Peyer's patch (tissue), 4 donors: ENCODE data around the gene PGAP6. TPM values are rescaled to one million over a fixed set of nuclear protein-coding genes. Genes with fewer than 3 reads are reported as not detected.

Experiments used
- DNase-seq, 3 donors: peaks; one replicate each; pipeline ENCODE4 v3.0.0-alpha.2; 2017 to 2019
- H3K27ac ChIP-seq, 4 donors: fragments of 200-600 bp; sonication (generic); one replicate each; pipeline ENCODE4 v1.5.1; 2016 to 2019
- H3K27me3 ChIP-seq, 2 donors: fragments of 200-600 bp; sonication (generic); one replicate each; pipeline ENCODE4 v1.5.1; 2019
- H3K36me3 ChIP-seq, 3 donors: fragments of 200-600 bp; sonication (generic); one replicate each; pipeline ENCODE4 v1.5.1; 2016 to 2019
- H3K4me1 ChIP-seq, 4 donors: fragments of 200-600 bp; sonication (generic); one replicate each; pipeline ENCODE4 v1.5.1; 2016 to 2019
- H3K4me3 ChIP-seq, 4 donors: fragments of 200-600 bp; sonication (generic); 1 replicate in 3 of 4; 2 replicates in 1 of 4; pipeline ENCODE4 v1.5.1; 2016 to 2019; ENCODE audit warnings: mild to moderate bottlenecking in 1 of 4
- H3K9me3 ChIP-seq, 4 donors: fragments of 200-600 bp; sonication (generic); one replicate each; pipeline ENCODE4 v1.5.1; 2016 to 2019; ENCODE audit warnings: mild to moderate bottlenecking in 1 of 4
- CTCF ChIP-seq, 6 experiments: fragments of 450-650 bp in 4 of 6; fragments of 200-600 bp in 2 of 6; sonication (generic) in 1 of 6; IDR thresholded peaks; one replicate each; pipeline ENCODE4 v1.5.1; 2017 to 2019; ENCODE audit warnings: antibody characterized with exemption in 6 of 6, mild to moderate bottlenecking in 3 of 6, moderate library complexity in 1 of 6
- POLR2A ChIP-seq, 2 donors: fragments of 450-650 bp; IDR thresholded peaks; one replicate each; pipeline ENCODE4 v1.5.1; 2017; ENCODE audit warnings: antibody characterized with exemption in 2 of 2, mild to moderate bottlenecking in 2 of 2, moderate library complexity in 2 of 2
- total RNA-seq, 4 donors: library from RNA; depleted of rRNA; stranded (reverse); fragments of >200 nt; gene quantifications; one replicate each; pipeline ENCODE4 v1.1.0, GENCODE V29; 2016

The PGAP6 gene
- total RNA-seq, 4 donors from 2014 or later: 130 to 211 (median 166) TPM

- no peaks in the 10 kb centered on the region for H3K9me3 ChIP-seq
- DNase-seq: peak in 1 of 3 donors; percentile 46
- peaks cover 0 to 17% (median 13%) of the 10 kb centered on the region in 4 donors for H3K4me1 ChIP-seq
- H3K27me3 ChIP-seq: no peaks in the 10 kb centered on the region
- peak overlapping the region in 1 of 4 donors; percentile 50 for H3K27ac ChIP-seq
- no peak for TF ChIP-seq POLR2A (IDR thresholded peaks at IDR 0.05)
- no peak for TF ChIP-seq CTCF (IDR thresholded peaks at IDR 0.05)
- peaks cover 0 to 76% (median 0%) of the 10 kb centered on the region in 3 donors for H3K36me3 ChIP-seq
- no peak overlapping the region for H3K4me3 ChIP-seq
These were observed 10.1 kb downstream of the PGAP6 start for GRCh38 chr16:371515-372301.

GRCh38 chr16:370979-371514, 10.7 kb downstream of the PGAP6 start:
- Histone ChIP-seq H3K36me3 (peaks cover 0 to 71% (median 0%) of the 10 kb centered on the region in 3 donors), H3K27me3 (no peaks in the 10 kb centered on the region), H3K9me3 (no peaks in the 10 kb centered on the region), H3K27ac (peak overlapping the region; percentile 50 to 66 (median 62)), H3K4me3 (peak overlapping the region; percentile 51 to 67 (median 57)), H3K4me1 (peaks cover 0 to 17% (median 13%) of the 10 kb centered on the region in 4 donors)
- DNase-seq: peak in 1 of 3 donors; percentile 50
- TF ChIP-seq CTCF (IDR thresholded peaks at IDR 0.05): no peak
- no peak for TF ChIP-seq POLR2A (IDR thresholded peaks at IDR 0.05)

- TF ChIP-seq CTCF (IDR thresholded peaks at IDR 0.05): no peak
- TF ChIP-seq POLR2A (IDR thresholded peaks at IDR 0.05): no peak
- Histone ChIP-seq H3K36me3 (peaks cover 0 to 66% (median 0%) of the 10 kb centered on the region in 3 donors), H3K27me3 (no peaks in the 10 kb centered on the region), H3K4me1 (peaks cover 0 to 17% (median 13%) of the 10 kb centered on the region in 4 donors), H3K4me3 (peak within 1 kb of the TSS; percentile 51 to 67 (median 57)), H3K9me3 (no peaks in the 10 kb centered on the region), H3K27ac (peak within 1 kb of the TSS; percentile 50 to 66 (median 62))
- peak; percentile 93 to 98 (median 94) for DNase-seq
These were observed 11.3 kb downstream of the PGAP6 start, which contains the start of gene MRPL28 for GRCh38 chr16:370443-370842. Gene MRPL28 (minus strand): TSS chr16:370538. CDS start chr16:370218, 320 bp downstream.

GRCh38 chr16:369866-370436, 11.8 kb downstream of the PGAP6 start:
- Histone ChIP-seq H3K36me3 (peaks cover 0 to 62% (median 0%) of the 10 kb centered on the region in 3 donors), H3K4me3 (peak overlapping the region; percentile 51 to 67 (median 57)), H3K27ac (peak overlapping the region; percentile 50 to 66 (median 62)), H3K27me3 (no peaks in the 10 kb centered on the region), H3K9me3 (no peaks in the 10 kb centered on the region), H3K4me1 (peaks cover 0 to 17% (median 13%) of the 10 kb centered on the region in 4 donors)
- peak in 1 of 3 donors; percentile 44 for DNase-seq
- TF ChIP-seq CTCF (IDR thresholded peaks at IDR 0.05) (no peak), POLR2A (IDR thresholded peaks at IDR 0.05) (no peak)

- Histone ChIP-seq H3K4me3 (peak overlapping the region in 1 of 4 donors; percentile 63), H3K27ac (no peak overlapping the region), H3K4me1 (peaks cover 0 to 17% (median 13%) of the 10 kb centered on the region in 4 donors), H3K9me3 (no peaks in the 10 kb centered on the region), H3K36me3 (peaks cover 0 to 56% (median 0%) of the 10 kb centered on the region in 3 donors), H3K27me3 (no peaks in the 10 kb centered on the region)
- TF ChIP-seq CTCF (IDR thresholded peaks at IDR 0.05): no peak
- TF ChIP-seq POLR2A (IDR thresholded peaks at IDR 0.05): no peak
- DNase-seq: peak in 1 of 3 donors; percentile 42
These were observed 12.4 kb downstream of the PGAP6 start for GRCh38 chr16:369275-369865.
